ENCODE results near the gene PLXNA2.

The PLXNA2 gene

GRCh38 chr1:208048904-208049303, 195.3 kb downstream of the PLXNA2 start:
- TF ChIP-seq FOXP2 (optimal IDR thresholded peaks at IDR 0.05; ENCODE audit: borderline replicate concordance, extremely low read depth, extremely low read length, insufficient read depth) (no peak), POLR2AphosphoS5 (IDR thresholded peaks at IDR 0.05; ENCODE audit: low read depth, low read length) (no peak), TAF1 (IDR thresholded peaks at IDR 0.05; ENCODE audit: borderline replicate concordance, insufficient read depth, low read length) (no peak), REST (IDR thresholded peaks at IDR 0.05; ENCODE audit: insufficient read depth in 1 of 2, low read depth in 2 of 2, low read length in 2 of 2) (no peak), SIN3A (IDR thresholded peaks at IDR 0.05; ENCODE audit: borderline replicate concordance, insufficient read depth, low read length) (no peak)

- TF ChIP-seq TAF1 (IDR thresholded peaks at IDR 0.05; ENCODE audit: borderline replicate concordance, insufficient read depth, low read length): no peak
- no peak for TF ChIP-seq SIN3A (IDR thresholded peaks at IDR 0.05; ENCODE audit: borderline replicate concordance, insufficient read depth, low read length)
- TF ChIP-seq REST (IDR thresholded peaks at IDR 0.05; ENCODE audit: insufficient read depth in 1 of 2, low read depth in 2 of 2, low read length in 2 of 2): no peak
- no peak for TF ChIP-seq POLR2AphosphoS5 (IDR thresholded peaks at IDR 0.05; ENCODE audit: low read depth, low read length)
These were observed 196.2 kb downstream of the PLXNA2 start for GRCh38 chr1:208047975-208048374.

- no peak for TF ChIP-seq FOXP2 (optimal IDR thresholded peaks at IDR 0.05; ENCODE audit: borderline replicate concordance, extremely low read depth, extremely low read length, insufficient read depth)
- no peak for TF ChIP-seq SIN3A (IDR thresholded peaks at IDR 0.05; ENCODE audit: borderline replicate concordance, insufficient read depth, low read length)
- no peak for TF ChIP-seq POLR2AphosphoS5 (IDR thresholded peaks at IDR 0.05; ENCODE audit: low read depth, low read length)
- TF ChIP-seq TAF1 (IDR thresholded peaks at IDR 0.05; ENCODE audit: borderline replicate concordance, insufficient read depth, low read length): no peak
- no peak for TF ChIP-seq REST (IDR thresholded peaks at IDR 0.05; ENCODE audit: insufficient read depth in 1 of 2, low read depth in 2 of 2, low read length in 2 of 2)
These were observed 196.7 kb downstream of the PLXNA2 start for GRCh38 chr1:208047476-208047934.

- no peak for TF ChIP-seq POLR2AphosphoS5 (IDR thresholded peaks at IDR 0.05; ENCODE audit: low read depth, low read length)
- no peak for TF ChIP-seq TAF1 (IDR thresholded peaks at IDR 0.05; ENCODE audit: borderline replicate concordance, insufficient read depth, low read length)
- TF ChIP-seq SIN3A (IDR thresholded peaks at IDR 0.05; ENCODE audit: borderline replicate concordance, insufficient read depth, low read length): no peak
- TF ChIP-seq REST (IDR thresholded peaks at IDR 0.05; ENCODE audit: insufficient read depth in 1 of 2, low read depth in 2 of 2, low read length in 2 of 2): no peak
- TF ChIP-seq FOXP2 (optimal IDR thresholded peaks at IDR 0.05; ENCODE audit: borderline replicate concordance, extremely low read depth, extremely low read length, insufficient read depth): no peak
These were observed 198.5 kb downstream of the PLXNA2 start for GRCh38 chr1:208045463-208046260.
